SJSA1 (cell line): ENCODE data around the gene USP7. TPM values are rescaled to one million over a fixed set of nuclear protein-coding genes. Genes with fewer than 3 reads are reported as not detected.

Source experiments
- DNase-seq, 2 experiments: peaks; one replicate each; pipeline ENCODE4 v3.0.0-alpha.2; 2015 to 2020; ENCODE audit warnings: low spot score in 2 of 2, low read depth in 1 of 2
- H3K27ac ChIP-seq: fragments of 250-450 bp; sonication (Bioruptor Pico); 2 replicates; pipeline ENCODE4 v1.5.1; 2020; ENCODE audit warnings: mild to moderate bottlenecking, moderate library complexity
- H3K27me3 ChIP-seq: fragments of 250-450 bp; sonication (Bioruptor Pico); replicated peaks from 2 replicates; pipeline ENCODE4 v1.5.1; 2020; ENCODE audit warnings: mild to moderate bottlenecking, moderate library complexity
- H3K36me3 ChIP-seq: fragments of 250-450 bp; sonication (Bioruptor Pico); 2 replicates; pipeline ENCODE4 v1.5.1; 2020; ENCODE audit warnings: mild to moderate bottlenecking
- H3K4me1 ChIP-seq: fragments of 250-450 bp; sonication (Bioruptor Pico); replicated peaks from 2 replicates; pipeline ENCODE4 v1.6.1; 2021; ENCODE audit warnings: mild to moderate bottlenecking
- H3K4me3 ChIP-seq: fragments of 250-450 bp; sonication (Bioruptor Pico); 2 replicates; pipeline ENCODE4 v1.5.1; 2020; ENCODE audit warnings: mild to moderate bottlenecking
- H3K9me3 ChIP-seq: fragments of 250-450 bp; sonication (Bioruptor Pico); replicated peaks from 2 replicates; pipeline ENCODE4 v1.5.1; 2020; ENCODE audit warnings: mild to moderate bottlenecking
- total RNA-seq: library from RNA; depleted of rRNA; stranded (reverse); fragments of >200 nt; shearing (Covaris generic); gene quantifications from 2 replicates; pipeline ENCODE4 v1.2.3, GENCODE V29; 2014

Gene USP7
- total RNA-seq, 1 experiment from 2014 or later, result 51.5 TPM

DNA sequence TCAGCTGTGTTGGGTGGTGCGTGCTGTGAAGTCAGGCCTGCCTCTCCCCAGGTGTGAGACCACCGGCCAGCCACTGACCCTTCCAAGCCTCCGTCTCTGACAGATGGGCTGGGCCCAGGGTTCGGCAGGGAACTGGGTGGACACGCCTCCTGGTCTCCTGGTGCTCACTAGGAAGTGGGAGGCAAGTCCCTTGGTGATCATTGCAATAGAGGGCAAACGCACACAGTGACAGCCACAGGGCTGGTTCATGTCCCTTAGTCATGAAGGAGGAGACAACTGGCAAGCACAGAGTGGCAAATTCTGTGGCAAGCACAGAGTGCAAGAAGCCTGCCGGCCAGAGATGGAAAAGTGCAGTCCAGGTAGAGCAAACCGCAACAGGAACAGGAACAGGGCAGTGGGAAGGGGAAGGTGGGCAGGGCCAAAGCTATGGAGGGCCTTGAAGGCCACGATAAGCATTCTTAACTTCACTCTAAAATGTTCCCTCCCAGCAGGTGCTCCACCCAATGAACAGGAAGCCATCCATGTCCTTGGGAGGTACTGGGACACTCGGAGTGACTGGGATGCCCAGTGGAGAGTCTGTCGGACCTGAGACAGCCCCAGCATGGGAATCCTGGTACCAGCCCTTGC is 21.9 kb downstream of the USP7 start:
- no peak for DNase-seq
- no peak overlapping the region for H3K27ac ChIP-seq
- H3K4me1 ChIP-seq, result no peaks in the 10 kb centered on the region
- H3K9me3 ChIP-seq, result no peaks in the 10 kb centered on the region
- no peaks in the 10 kb centered on the region for H3K27me3 ChIP-seq
- H3K4me3 ChIP-seq, result no peak overlapping the region
- H3K36me3 ChIP-seq, result peaks cover 9% of the 10 kb centered on the region; the same call in 1 of the 2 replicates

- Histone ChIP-seq H3K4me3 (no peak overlapping the region), H3K27ac (no peak overlapping the region), H3K4me1 (no peaks in the 10 kb centered on the region), H3K27me3 (no peaks in the 10 kb centered on the region), H3K9me3 (no peaks in the 10 kb centered on the region), H3K36me3 (peaks cover 9% of the 10 kb centered on the region; the same call in 1 of the 2 replicates)
- DNase-seq, result no peak
These were observed 25.9 kb downstream of the USP7 start for GRCh38 chr16:8937803-8938202.

GRCh38 chr16:8936421-8936820 is 27.3 kb downstream of the USP7 start:
- H3K27ac ChIP-seq, result no peak overlapping the region
- DNase-seq, result peak in 1 of 2 experiments; percentile 26
- H3K36me3 ChIP-seq, result peaks cover 6% of the 10 kb centered on the region; the same call in 1 of the 2 replicates
- no peaks in the 10 kb centered on the region for H3K4me1 ChIP-seq
- no peak overlapping the region for H3K4me3 ChIP-seq
- H3K27me3 ChIP-seq, result no peaks in the 10 kb centered on the region
- H3K9me3 ChIP-seq, result no peaks in the 10 kb centered on the region

DNA sequence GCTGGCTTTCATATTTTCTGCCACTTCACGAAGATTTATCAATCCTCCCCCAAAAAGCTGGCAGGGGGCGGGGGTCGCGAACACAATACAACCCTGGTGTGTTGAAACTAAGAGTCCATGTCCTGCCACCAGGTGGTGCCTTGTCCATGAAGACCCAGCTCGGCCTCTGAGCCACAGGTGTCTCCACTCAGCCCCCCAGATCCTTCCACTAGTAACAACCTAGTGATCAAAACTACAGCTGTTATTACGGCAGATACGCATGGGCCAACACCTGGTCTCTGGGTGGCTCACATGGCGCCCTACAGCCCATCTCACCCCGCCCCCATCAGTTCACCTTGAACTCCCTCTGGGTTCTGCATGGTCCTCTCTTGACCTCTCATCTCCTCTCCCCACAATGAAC is 27.7 kb downstream of the USP7 start:
- DNase-seq, result no peak
- H3K27ac ChIP-seq, result no peak overlapping the region
- H3K36me3 ChIP-seq, result peaks cover 4% of the 10 kb centered on the region; the same call in 1 of the 2 replicates
- no peaks in the 10 kb centered on the region for H3K27me3 ChIP-seq
- H3K9me3 ChIP-seq, result no peaks in the 10 kb centered on the region
- no peaks in the 10 kb centered on the region for H3K4me1 ChIP-seq
- H3K4me3 ChIP-seq, result no peak overlapping the region

DNA sequence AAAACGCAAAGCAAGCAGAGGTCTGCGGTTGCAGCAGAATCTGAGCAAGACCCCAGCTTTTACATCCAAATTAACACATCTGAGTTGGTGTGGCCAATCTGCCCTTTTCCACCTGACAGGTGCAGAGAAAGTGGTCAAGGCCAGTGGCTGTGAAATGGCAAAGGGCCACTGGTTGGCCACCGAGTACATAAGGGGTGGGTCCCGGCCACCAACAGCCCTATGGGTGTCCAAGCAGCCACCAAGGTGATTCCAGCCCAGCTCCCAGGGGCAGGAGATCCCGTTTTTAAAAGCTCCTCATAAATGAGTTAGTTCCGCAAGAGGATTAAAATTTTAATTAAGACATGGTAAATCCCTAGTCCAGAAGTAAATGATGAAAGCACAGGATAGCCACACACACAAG is 29.1 kb downstream of the USP7 start:
- Histone ChIP-seq H3K4me1 (no peaks in the 10 kb centered on the region), H3K9me3 (no peaks in the 10 kb centered on the region), H3K4me3 (no peak overlapping the region), H3K27me3 (no peaks in the 10 kb centered on the region), H3K36me3 (peaks cover 12% of the 10 kb centered on the region), H3K27ac (no peak overlapping the region)
- DNase-seq, result no peak

- Histone ChIP-seq H3K36me3 (peaks cover 30% of the 10 kb centered on the region), H3K4me1 (no peaks in the 10 kb centered on the region), H3K27me3 (no peaks in the 10 kb centered on the region), H3K9me3 (no peaks in the 10 kb centered on the region), H3K27ac (no peak overlapping the region), H3K4me3 (no peak overlapping the region)
- DNase-seq, result peak in 1 of 2 experiments; percentile 9
These were observed 31.8 kb downstream of the USP7 start for GRCh38 chr16:8931859-8932258.

DNA sequence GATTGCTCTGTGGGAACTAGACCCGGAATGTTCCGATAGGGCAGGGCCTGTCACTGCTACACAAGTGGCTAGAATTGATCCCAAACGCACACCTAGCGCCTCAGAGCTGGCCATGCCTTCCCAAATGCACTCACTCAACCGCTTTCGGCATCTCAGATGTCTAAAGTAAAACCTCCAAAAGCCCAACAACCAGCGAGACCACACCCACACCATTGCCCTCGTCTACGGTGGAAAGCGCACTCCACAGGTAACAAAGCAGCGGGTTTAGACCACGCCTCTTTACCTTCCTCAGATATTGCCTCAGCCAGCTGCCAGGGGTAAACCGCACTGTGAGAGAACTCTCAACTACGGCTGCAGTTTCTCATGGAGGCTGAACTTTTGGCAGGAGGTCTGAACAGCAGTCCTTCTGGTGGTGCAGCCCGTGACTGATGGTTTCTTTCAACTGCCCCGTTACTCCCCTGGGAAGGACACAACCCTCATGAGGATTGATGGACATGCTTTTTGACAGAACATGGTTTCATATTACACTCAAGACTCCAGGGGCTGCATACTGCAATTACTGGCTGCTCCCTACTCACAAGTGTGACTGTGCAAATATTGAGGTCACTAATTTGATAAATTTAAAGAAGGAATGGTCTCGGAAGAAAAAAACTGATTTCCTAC is 34.5 kb downstream of the USP7 start:
- H3K4me1 ChIP-seq, result no peaks in the 10 kb centered on the region
- H3K4me3 ChIP-seq, result no peak overlapping the region
- no peak for DNase-seq
- H3K36me3 ChIP-seq, result peaks cover 50% of the 10 kb centered on the region
- H3K27me3 ChIP-seq, result no peaks in the 10 kb centered on the region
- no peaks in the 10 kb centered on the region for H3K9me3 ChIP-seq
- H3K27ac ChIP-seq, result no peak overlapping the region

GRCh38 chr16:8928467-8928957 is 35.2 kb downstream of the USP7 start:
- peaks cover 53% of the 10 kb centered on the region for H3K36me3 ChIP-seq
- H3K4me1 ChIP-seq, result no peaks in the 10 kb centered on the region
- no peaks in the 10 kb centered on the region for H3K27me3 ChIP-seq
- no peaks in the 10 kb centered on the region for H3K9me3 ChIP-seq
- no peak overlapping the region for H3K4me3 ChIP-seq
- no peak overlapping the region for H3K27ac ChIP-seq
- DNase-seq, result no peak

DNA sequence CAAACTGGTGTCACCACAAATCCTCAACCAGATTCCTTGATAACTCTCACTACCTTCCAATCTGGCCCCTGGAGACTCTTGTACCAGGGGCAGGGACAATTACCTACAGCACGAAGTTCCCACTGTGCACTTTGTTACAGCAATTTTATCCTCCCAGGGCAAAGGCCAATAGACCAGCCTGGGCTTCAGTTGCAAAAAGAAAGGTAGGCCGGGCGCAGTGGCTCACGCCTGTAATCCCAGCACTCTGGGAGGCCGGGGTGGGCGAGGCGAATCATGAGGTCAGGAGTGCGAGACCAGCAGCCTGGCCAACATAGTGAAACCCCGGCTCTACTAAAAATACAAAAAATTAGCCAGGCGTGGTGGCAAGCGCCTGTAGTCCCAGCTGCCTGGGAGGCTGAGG is 36.9 kb downstream of the USP7 start:
- peaks cover 64% of the 10 kb centered on the region for H3K36me3 ChIP-seq

GRCh38 chr16:8925455-8925854 is 38.3 kb downstream of the USP7 start:
- Histone ChIP-seq H3K4me3 (no peak overlapping the region), H3K36me3 (peaks cover 77% of the 10 kb centered on the region), H3K27me3 (no peaks in the 10 kb centered on the region), H3K9me3 (no peaks in the 10 kb centered on the region), H3K27ac (no peak overlapping the region), H3K4me1 (no peaks in the 10 kb centered on the region)
- DNase-seq, result no peak

More for the DNA sequence above, 36.9 kb downstream of the USP7 start:
- H3K27me3 ChIP-seq, result no peaks in the 10 kb centered on the region
- no peak overlapping the region for H3K4me3 ChIP-seq
- DNase-seq, result no peak
- no peaks in the 10 kb centered on the region for H3K9me3 ChIP-seq
- H3K27ac ChIP-seq, result no peak overlapping the region
- no peaks in the 10 kb centered on the region for H3K4me1 ChIP-seq

- Histone ChIP-seq H3K4me3 (no peak overlapping the region), H3K27ac (no peak overlapping the region), H3K9me3 (no peaks in the 10 kb centered on the region), H3K4me1 (no peaks in the 10 kb centered on the region), H3K27me3 (no peaks in the 10 kb centered on the region), H3K36me3 (peaks cover 78% of the 10 kb centered on the region)
- no peak for DNase-seq
These were observed 39.5 kb downstream of the USP7 start for GRCh38 chr16:8924214-8924613.

DNA sequence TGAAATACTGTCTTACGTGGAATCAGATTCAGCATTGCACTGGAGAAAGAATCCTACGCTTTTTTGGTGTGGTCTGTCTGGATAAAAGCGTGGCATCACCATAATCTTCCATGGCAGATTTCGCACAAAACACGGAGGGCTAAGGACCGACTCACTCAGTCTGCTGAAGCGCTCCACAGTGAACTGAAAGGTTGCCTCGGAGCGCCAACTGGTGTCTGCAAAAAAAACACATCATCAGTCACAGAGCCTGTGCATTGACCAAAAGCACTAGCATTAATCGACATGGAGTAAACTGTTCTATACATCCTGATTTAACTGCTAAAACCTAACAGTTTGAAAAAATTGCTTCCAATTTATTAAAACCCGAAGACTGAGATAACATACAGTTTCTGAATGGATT is 40.5 kb downstream of the USP7 start:
- Histone ChIP-seq H3K4me3 (no peak overlapping the region), H3K4me1 (no peaks in the 10 kb centered on the region), H3K36me3 (peaks cover 80% of the 10 kb centered on the region), H3K9me3 (no peaks in the 10 kb centered on the region), H3K27ac (no peak overlapping the region), H3K27me3 (no peaks in the 10 kb centered on the region)
- no peak for DNase-seq

DNA sequence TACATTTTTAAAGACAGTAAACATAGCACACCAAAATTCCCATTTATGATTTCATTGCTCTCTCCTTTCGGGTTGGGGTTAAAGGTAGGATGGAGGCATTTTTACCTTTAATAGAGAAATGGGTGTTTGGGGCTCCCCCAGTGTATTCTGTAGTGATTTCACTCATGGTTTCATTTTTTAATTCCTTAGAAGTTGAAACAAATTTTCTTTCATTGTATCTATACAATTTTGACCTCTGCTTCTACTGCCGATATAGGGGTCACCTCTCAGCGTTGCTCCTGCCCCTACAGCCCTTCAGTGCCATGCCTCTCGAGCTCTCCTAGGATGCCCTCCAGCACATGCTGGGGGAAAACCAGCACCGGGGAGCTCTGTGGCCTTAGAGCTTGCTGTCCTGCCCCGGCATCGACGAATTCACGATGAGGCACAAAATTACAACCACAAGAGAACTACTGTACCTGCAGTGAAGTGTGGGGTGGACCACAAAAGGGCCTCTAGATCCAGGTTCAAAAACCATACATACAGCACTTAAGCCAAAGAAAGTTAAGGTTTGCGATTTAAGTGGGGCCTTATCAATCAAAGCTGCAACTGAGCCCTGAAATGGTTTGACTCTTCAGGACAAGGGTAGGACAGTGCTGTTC is 42.2 kb downstream of the USP7 start:
- DNase-seq, result no peak
- Histone ChIP-seq H3K9me3 (no peaks in the 10 kb centered on the region), H3K4me3 (no peak overlapping the region), H3K4me1 (no peaks in the 10 kb centered on the region), H3K27ac (no peak overlapping the region), H3K27me3 (no peaks in the 10 kb centered on the region), H3K36me3 (peaks cover 83% of the 10 kb centered on the region)

DNA sequence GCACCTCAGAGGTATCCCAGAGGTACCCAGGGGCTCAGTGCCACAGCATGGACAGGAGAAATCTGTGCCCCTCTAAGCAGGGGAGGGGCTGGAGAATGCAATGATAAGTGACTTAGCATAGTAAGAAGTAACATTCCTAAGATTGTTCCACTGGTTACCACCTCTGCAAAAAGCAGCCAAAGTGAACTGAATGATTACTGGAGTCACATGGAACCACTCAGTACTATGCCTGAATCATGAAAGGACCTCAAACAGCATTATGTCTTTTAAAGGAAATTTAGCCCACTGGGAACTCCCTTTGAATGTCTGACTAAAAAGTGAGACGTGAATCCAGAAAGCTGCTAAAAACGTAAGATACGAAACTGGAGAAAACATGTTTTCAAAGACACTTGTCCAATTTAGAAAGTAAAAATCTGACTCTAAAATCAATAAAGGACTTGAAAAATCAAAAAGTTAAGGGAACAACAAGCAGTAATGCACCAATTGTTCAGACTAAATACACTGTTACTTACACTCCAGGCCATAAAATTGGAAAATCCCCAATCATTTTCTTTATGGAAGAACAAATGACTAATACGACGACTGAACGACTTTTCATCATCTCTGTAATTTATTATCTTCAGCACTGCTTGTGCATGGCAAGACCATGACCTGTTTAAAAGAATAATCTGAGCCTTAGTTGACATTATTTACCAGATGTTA is 42.9 kb downstream of the USP7 start:
- Histone ChIP-seq H3K4me3 (no peak overlapping the region), H3K36me3 (peaks cover 88% of the 10 kb centered on the region), H3K9me3 (no peaks in the 10 kb centered on the region), H3K27ac (no peak overlapping the region), H3K4me1 (no peaks in the 10 kb centered on the region), H3K27me3 (no peaks in the 10 kb centered on the region)
- no peak for DNase-seq
